Ishikawa (cell line): ENCODE results near the gene GOT2.

Source experiments
- CEBPB ChIP-seq: IDR thresholded peaks from 2 replicates; pipeline ENCODE4 v1.6.1; 2012
- CREB1 ChIP-seq: IDR thresholded peaks from 2 replicates; pipeline ENCODE4 v1.6.1; 2012; ENCODE audit warnings: low read depth
- EGR1 ChIP-seq: IDR thresholded peaks from 2 replicates; pipeline ENCODE4 v1.6.1; 2012
- EP300 ChIP-seq: IDR thresholded peaks from 2 replicates; pipeline ENCODE4 v1.6.1; 2012; ENCODE audit warnings: borderline replicate concordance
- FOXM1 ChIP-seq: IDR thresholded peaks from 2 replicates; pipeline ENCODE4 v1.6.1; 2012; ENCODE audit warnings: low read depth, borderline replicate concordance
- MAX ChIP-seq: IDR thresholded peaks from 2 replicates; pipeline ENCODE4 v1.6.1; 2012
- NFIC ChIP-seq: IDR thresholded peaks from 2 replicates; pipeline ENCODE4 v1.6.1; 2012
- RAD21 ChIP-seq: IDR thresholded peaks from 2 replicates; pipeline ENCODE4 v1.6.1; 2012; ENCODE audit warnings: low read depth
- REST ChIP-seq: IDR thresholded peaks from 2 replicates; pipeline ENCODE4 v1.6.1; 2012; ENCODE audit warnings: low read depth, mild to moderate bottlenecking
- TAF1 ChIP-seq: IDR thresholded peaks from 2 replicates; pipeline ENCODE4 v1.6.1; 2012; ENCODE audit warnings: low read depth, mild to moderate bottlenecking
- TCF12 ChIP-seq: IDR thresholded peaks from 2 replicates; pipeline ENCODE4 v1.6.1; 2012; ENCODE audit warnings: low read depth
- TEAD4 ChIP-seq: IDR thresholded peaks from 2 replicates; pipeline ENCODE4 v1.6.1; 2012
- USF1 ChIP-seq: IDR thresholded peaks from 2 replicates; pipeline ENCODE4 v1.6.1; 2012
- YY1 ChIP-seq: IDR thresholded peaks from 2 replicates; pipeline ENCODE4 v1.6.1; 2012; ENCODE audit warnings: low read depth
- ZBTB7A ChIP-seq: IDR thresholded peaks from 2 replicates; pipeline ENCODE4 v1.6.1; 2012; ENCODE audit warnings: low read depth

Gene GOT2

GRCh38 chr16:58738672-58739296 lies 4.7 kb upstream of the GOT2 start:
- TF ChIP-seq EGR1 (no peak), USF1 (no peak), TEAD4 (no peak), RAD21 (no peak), FOXM1 (no peak)

- TF ChIP-seq NFIC (no peak), EGR1 (no peak), TCF12 (no peak), TAF1 (no peak), FOXM1 (no peak), RAD21 (no peak), MAX (no peak), ZBTB7A (no peak), CREB1 (no peak), REST (no peak), TEAD4 (no peak)
These were observed 307 bp upstream of the GOT2 start for GRCh38 chr16:58734459-58734787.

- TF ChIP-seq TCF12 (no peak), EGR1 (no peak), RAD21 (no peak), YY1 (no peak), CEBPB (0 out of 2 replicates have a peak, but pooled peaks have one; percentile 29)
These were observed 857 bp downstream of the GOT2 start for GRCh38 chr16:58733248-58733670.

- no peak for TF ChIP-seq EP300
- TF ChIP-seq YY1: no peak
- TF ChIP-seq TCF12: no peak
- no peak for TF ChIP-seq EGR1
- TF ChIP-seq FOXM1: no peak
- TF ChIP-seq TAF1: no peak
- TF ChIP-seq MAX: no peak
- TF ChIP-seq REST: no peak
- TF ChIP-seq ZBTB7A: no peak
- TF ChIP-seq USF1: no peak
- TF ChIP-seq CREB1: no peak
- no peak for TF ChIP-seq CEBPB
- TF ChIP-seq TEAD4: no peak
- TF ChIP-seq RAD21: no peak
- TF ChIP-seq NFIC: no peak
These were observed 1.4 kb downstream of the GOT2 start for GRCh38 chr16:58732545-58733247.

DNA sequence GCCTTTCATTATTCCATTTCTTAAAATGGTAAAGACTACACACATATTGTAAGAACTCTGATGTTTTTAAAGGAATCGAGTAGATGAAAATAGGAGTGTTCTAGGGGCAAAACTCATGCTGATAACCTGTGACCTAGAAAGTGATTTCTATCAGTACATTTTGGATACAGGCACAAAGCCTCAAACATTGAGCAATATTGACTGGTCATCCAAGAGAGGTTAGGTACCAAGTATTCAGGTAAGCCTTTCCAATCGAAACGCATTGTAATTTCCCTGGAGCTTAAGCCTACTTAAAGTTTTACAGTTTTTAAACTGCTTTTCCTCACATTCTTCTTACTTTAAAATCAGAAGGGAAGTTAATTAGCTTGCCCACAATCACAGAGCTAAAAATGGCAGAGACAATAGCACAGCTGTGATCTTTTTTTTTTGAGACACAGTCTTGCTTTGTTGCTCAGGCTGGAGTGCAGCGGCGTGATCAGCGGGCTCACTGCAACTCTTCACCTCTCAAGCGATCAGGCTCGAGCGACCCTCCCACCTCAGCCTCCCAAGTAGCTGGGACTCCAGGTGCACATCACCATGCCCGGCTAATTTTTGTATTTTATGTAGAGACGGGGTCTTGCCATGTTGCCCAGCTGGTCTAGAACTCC lies 3.3 kb downstream of the GOT2 start:
- no peak for TF ChIP-seq YY1
- no peak for TF ChIP-seq FOXM1
- TF ChIP-seq CEBPB: no peak
- TF ChIP-seq EGR1: no peak
- TF ChIP-seq NFIC: no peak
- no peak for TF ChIP-seq MAX
- TF ChIP-seq REST: no peak
- TF ChIP-seq CREB1: no peak
- no peak for TF ChIP-seq TCF12
- TF ChIP-seq RAD21: no peak
- TF ChIP-seq TAF1: no peak
